Gastrocnemius medialis (tissue), 4 donors: ENCODE data around the gene FNDC3A. TPM values are rescaled to one million over a fixed set of nuclear protein-coding genes. Genes with fewer than 3 reads are reported as not detected.

ENCODE experiments used
- ATAC-seq, 2 donors: fragments of 150-250 bp; one replicate each; pipeline ENCODE4 v1.9.1; 2016
- DNase-seq, 2 donors: peaks; one replicate each; pipeline ENCODE4 v3.0.0-alpha.2; 2019
- H3K27ac ChIP-seq, 4 donors: fragments of 200-600 bp; sonication (generic); 1 replicate in 1 of 4; 2 replicates in 3 of 4; pipeline ENCODE4 v1.5.1; 2016 to 2018; ENCODE audit warnings: mild to moderate bottlenecking in 2 of 4, moderate library complexity in 1 of 4
- H3K27me3 ChIP-seq, 3 donors: fragments of 200-600 bp; sonication (generic) in 2 of 3; 1 replicate in 1 of 3; 2 replicates in 2 of 3; pipeline versions ENCODE4 v1.5.1 to v1.6.0; 2016 to 2019; ENCODE audit warnings: mild to moderate bottlenecking in 1 of 3, moderate library complexity in 1 of 3
- H3K36me3 ChIP-seq, 2 donors: fragments of 200-600 bp; sonication (generic) in 1 of 2; one replicate each; pipeline ENCODE4 v1.5.1; 2017 to 2018
- H3K4me1 ChIP-seq, 2 donors: fragments of 200-600 bp; sonication (generic) in 1 of 2; one replicate each; pipeline ENCODE4 v1.5.1; 2016 to 2017; ENCODE audit warnings: mild to moderate bottlenecking in 2 of 2
- H3K4me3 ChIP-seq, 4 donors: fragments of 200-600 bp; sonication (generic) in 3 of 4; 1 replicate in 1 of 4; 2 replicates in 3 of 4; pipeline ENCODE4 v1.5.1; 2016 to 2019; ENCODE audit warnings: mild to moderate bottlenecking in 2 of 4
- H3K9me3 ChIP-seq, 3 donors: fragments of 200-600 bp; sonication (generic) in 2 of 3; 1 replicate in 1 of 3; 2 replicates in 2 of 3; pipeline ENCODE4 v1.5.1; 2016 to 2019
- CTCF ChIP-seq, 5 experiments: fragments of 450-650 bp in 3 of 5; fragments of 200-600 bp in 2 of 5; sonication (generic) in 2 of 5; IDR thresholded peaks in 4 of 5; conservative IDR thresholded peaks in 1 of 5; 1 replicate in 4 of 5; 2 replicates in 1 of 5; pipeline ENCODE4 v1.5.1; 2016 to 2019; ENCODE audit warnings: antibody characterized with exemption in 5 of 5, mild to moderate bottlenecking in 3 of 5, moderate library complexity in 3 of 5
- POLR2A ChIP-seq, 2 donors: fragments of 450-650 bp; IDR thresholded peaks; one replicate each; pipeline ENCODE4 v1.6.1; 2017; ENCODE audit warnings: antibody characterized with exemption in 2 of 2, mild to moderate bottlenecking in 2 of 2, moderate library complexity in 2 of 2
- in situ Hi-C, 4 donors: fragments of 200-750 bp; cut with MboI; loops; one replicate each; pipeline versions ENCODE4 v1.15.0 to v1.8.0; 2017; ENCODE audit warnings: low sequenced_read_pairs in 4 of 4
- intact Hi-C: fragments of 100-400 bp; cut with DNase I; formaldehyde crosslinking; loops from one replicate; pipeline ENCODE4 v1.15.1; 2023; ENCODE audit warnings: low total_unique reads
- total RNA-seq, 4 donors: library from RNA; depleted of rRNA; stranded (reverse); fragments of >200 nt; gene quantifications; one replicate each; pipeline versions ENCODE4 v1.1.0 to v1.2.3, GENCODE V29; 2016

Gene FNDC3A
- total RNA-seq, 4 donors from 2014 or later = 9.6 to 18.3 (median 10.4) TPM

GRCh38 chr13:49253310-49253709 lies 277.6 kb downstream of the FNDC3A start:
- H3K9me3 ChIP-seq = no peaks in the 10 kb centered on the region
- no peak overlapping the region for H3K4me3 ChIP-seq
- H3K4me1 ChIP-seq = peaks cover 13 to 14% of the 10 kb centered on the region in 2 donors
- in situ Hi-C loops = no loop called here
- DNase-seq = no peak
- peaks cover 0 to 36% of the 10 kb centered on the region in 2 donors for H3K36me3 ChIP-seq
- ATAC-seq = no peak
- intact Hi-C loops = no loop called here
- H3K27ac ChIP-seq = no peak overlapping the region
- TF ChIP-seq POLR2A (IDR thresholded peaks at IDR 0.05) (no peak), CTCF (IDR thresholded peaks at IDR 0.05 in 4 of 5, conservative IDR thresholded peaks at IDR 0.05 in 1 of 5) (no peak)
- no peaks in the 10 kb centered on the region for H3K27me3 ChIP-seq

GRCh38 chr13:49254007-49254406 lies 278.3 kb downstream of the FNDC3A start:
- H3K27ac ChIP-seq = no peak overlapping the region
- intact Hi-C loops (no loop called here), in situ Hi-C loops (no loop called here)
- ATAC-seq (no peak), DNase-seq (no peak)
- H3K36me3 ChIP-seq = peaks cover 0 to 38% of the 10 kb centered on the region in 2 donors
- H3K27me3 ChIP-seq = no peaks in the 10 kb centered on the region
- H3K4me3 ChIP-seq = no peak overlapping the region
- peaks cover 6 to 8% of the 10 kb centered on the region in 2 donors for H3K4me1 ChIP-seq
- TF ChIP-seq CTCF (IDR thresholded peaks at IDR 0.05 in 4 of 5, conservative IDR thresholded peaks at IDR 0.05 in 1 of 5) = no peak
- TF ChIP-seq POLR2A (IDR thresholded peaks at IDR 0.05) = no peak
- H3K9me3 ChIP-seq = no peaks in the 10 kb centered on the region

GRCh38 chr13:49256841-49257240 lies 281.1 kb downstream of the FNDC3A start:
- Histone ChIP-seq H3K4me3 (no peak overlapping the region), H3K4me1 (peaks cover 0 to 4% of the 10 kb centered on the region in 2 donors), H3K27me3 (no peaks in the 10 kb centered on the region), H3K36me3 (peaks cover 0 to 53% of the 10 kb centered on the region in 2 donors), H3K9me3 (no peaks in the 10 kb centered on the region), H3K27ac (no peak overlapping the region)
- TF ChIP-seq CTCF (IDR thresholded peaks at IDR 0.05 in 4 of 5, conservative IDR thresholded peaks at IDR 0.05 in 1 of 5) (no peak), POLR2A (IDR thresholded peaks at IDR 0.05) (no peak)
- no peak for DNase-seq
- in situ Hi-C loops = no loop called here
- intact Hi-C loops = no loop called here
- ATAC-seq = no peak

- in situ Hi-C loops = no loop called here
- H3K4me1 ChIP-seq = no peaks in the 10 kb centered on the region
- TF ChIP-seq CTCF (IDR thresholded peaks at IDR 0.05 in 4 of 5, conservative IDR thresholded peaks at IDR 0.05 in 1 of 5) (no peak), POLR2A (IDR thresholded peaks at IDR 0.05) (no peak)
- peaks cover 0 to 62% of the 10 kb centered on the region in 2 donors for H3K36me3 ChIP-seq
- H3K4me3 ChIP-seq = peak overlapping the region in 2 of 4 donors; percentile 18
- peak overlapping the region in 1 of 4 donors; percentile 14 for H3K27ac ChIP-seq
- ATAC-seq = no peak
- H3K27me3 ChIP-seq = no peaks in the 10 kb centered on the region
- H3K9me3 ChIP-seq = no peaks in the 10 kb centered on the region
- intact Hi-C loops = no loop called here
- DNase-seq = no peak
These were observed 282.5 kb downstream of the FNDC3A start for GRCh38 chr13:49258089-49258796.

Other genes starting within 250 kb of the FNDC3A start
- not detected for gene MLNR, start 244.4 kb downstream of the FNDC3A start, total RNA-seq